Peyer's patch (tissue), 4 donors: ENCODE results near the gene ZNF555. TPM values are rescaled to one million over a fixed set of nuclear protein-coding genes. Genes with fewer than 3 reads are reported as not detected.

Source experiments
- DNase-seq, 3 donors: peaks; one replicate each; pipeline ENCODE4 v3.0.0-alpha.2; 2017 to 2019
- H3K27ac ChIP-seq, 4 donors: fragments of 200-600 bp; sonication (generic); one replicate each; pipeline ENCODE4 v1.5.1; 2016 to 2019
- H3K27me3 ChIP-seq, 2 donors: fragments of 200-600 bp; sonication (generic); one replicate each; pipeline ENCODE4 v1.5.1; 2019
- H3K36me3 ChIP-seq, 3 donors: fragments of 200-600 bp; sonication (generic); one replicate each; pipeline ENCODE4 v1.5.1; 2016 to 2019
- H3K4me1 ChIP-seq, 4 donors: fragments of 200-600 bp; sonication (generic); one replicate each; pipeline ENCODE4 v1.5.1; 2016 to 2019
- H3K4me3 ChIP-seq, 4 donors: fragments of 200-600 bp; sonication (generic); 1 replicate in 3 of 4; 2 replicates in 1 of 4; pipeline ENCODE4 v1.5.1; 2016 to 2019; ENCODE audit warnings: mild to moderate bottlenecking in 1 of 4
- H3K9me3 ChIP-seq, 4 donors: fragments of 200-600 bp; sonication (generic); one replicate each; pipeline ENCODE4 v1.5.1; 2016 to 2019; ENCODE audit warnings: mild to moderate bottlenecking in 1 of 4
- CTCF ChIP-seq, 6 experiments: fragments of 450-650 bp in 4 of 6; fragments of 200-600 bp in 2 of 6; sonication (generic) in 1 of 6; IDR thresholded peaks; one replicate each; pipeline ENCODE4 v1.5.1; 2017 to 2019; ENCODE audit warnings: antibody characterized with exemption in 6 of 6, mild to moderate bottlenecking in 3 of 6, moderate library complexity in 1 of 6
- POLR2A ChIP-seq, 2 donors: fragments of 450-650 bp; IDR thresholded peaks; one replicate each; pipeline ENCODE4 v1.5.1; 2017; ENCODE audit warnings: antibody characterized with exemption in 2 of 2, mild to moderate bottlenecking in 2 of 2, moderate library complexity in 2 of 2
- total RNA-seq, 4 donors: library from RNA; depleted of rRNA; stranded (reverse); fragments of >200 nt; gene quantifications; one replicate each; pipeline ENCODE4 v1.1.0, GENCODE V29; 2016

ZNF555 gene
- total RNA-seq, 4 donors from 2014 or later = 4.4 to 5.8 (median 4.4) TPM

GRCh38 chr19:2848616-2849015, 7.3 kb downstream of the ZNF555 start:
- TF ChIP-seq POLR2A (IDR thresholded peaks at IDR 0.05) = no peak
- no peak for TF ChIP-seq CTCF (IDR thresholded peaks at IDR 0.05)
- H3K27me3 ChIP-seq = no peaks in the 10 kb centered on the region
- no peaks in the 10 kb centered on the region for H3K4me1 ChIP-seq
- no peak for DNase-seq
- no peak overlapping the region for H3K4me3 ChIP-seq
- peaks cover 0 to 34% (median 8%) of the 10 kb centered on the region in 3 donors for H3K36me3 ChIP-seq
- H3K9me3 ChIP-seq = peaks cover 0 to 33% (median 10%) of the 10 kb centered on the region in 4 donors
- no peak overlapping the region for H3K27ac ChIP-seq

- no peak overlapping the region for H3K27ac ChIP-seq
- H3K36me3 ChIP-seq = peaks cover 0 to 47% (median 8%) of the 10 kb centered on the region in 3 donors
- no peak overlapping the region for H3K4me3 ChIP-seq
- H3K4me1 ChIP-seq = no peaks in the 10 kb centered on the region
- TF ChIP-seq CTCF (IDR thresholded peaks at IDR 0.05) (no peak), POLR2A (IDR thresholded peaks at IDR 0.05) (no peak)
- H3K27me3 ChIP-seq = no peaks in the 10 kb centered on the region
- H3K9me3 ChIP-seq = peaks cover 0 to 49% (median 10%) of the 10 kb centered on the region in 4 donors
- no peak for DNase-seq
These were observed 9.1 kb downstream of the ZNF555 start for GRCh38 chr19:2850256-2850925.

GRCh38 chr19:2852598-2852997, 11.3 kb downstream of the ZNF555 start:
- no peaks in the 10 kb centered on the region for H3K27me3 ChIP-seq
- no peak for TF ChIP-seq CTCF (IDR thresholded peaks at IDR 0.05)
- TF ChIP-seq POLR2A (IDR thresholded peaks at IDR 0.05) = no peak
- no peak for DNase-seq
- peaks cover 0 to 47% (median 8%) of the 10 kb centered on the region in 3 donors for H3K36me3 ChIP-seq
- peaks cover 0 to 57% (median 10%) of the 10 kb centered on the region in 4 donors for H3K9me3 ChIP-seq
- no peak overlapping the region for H3K27ac ChIP-seq
- H3K4me1 ChIP-seq = no peaks in the 10 kb centered on the region
- no peak overlapping the region for H3K4me3 ChIP-seq

GRCh38 chr19:2853015-2853606, 11.8 kb downstream of the ZNF555 start:
- Histone ChIP-seq H3K4me3 (no peak overlapping the region), H3K27ac (no peak overlapping the region), H3K4me1 (no peaks in the 10 kb centered on the region), H3K9me3 (peaks cover 0 to 63% (median 10%) of the 10 kb centered on the region in 4 donors), H3K36me3 (peaks cover 0 to 47% (median 8%) of the 10 kb centered on the region in 3 donors), H3K27me3 (no peaks in the 10 kb centered on the region)
- DNase-seq = no peak
- no peak for TF ChIP-seq CTCF (IDR thresholded peaks at IDR 0.05)
- no peak for TF ChIP-seq POLR2A (IDR thresholded peaks at IDR 0.05)

- Histone ChIP-seq H3K27ac (no peak overlapping the region), H3K4me1 (no peaks in the 10 kb centered on the region), H3K9me3 (peaks cover 0 to 70% (median 10%) of the 10 kb centered on the region in 4 donors), H3K4me3 (no peak overlapping the region), H3K36me3 (peaks cover 0 to 47% (median 8%) of the 10 kb centered on the region in 3 donors), H3K27me3 (no peaks in the 10 kb centered on the region)
- no peak for DNase-seq
- TF ChIP-seq CTCF (IDR thresholded peaks at IDR 0.05) = no peak
- no peak for TF ChIP-seq POLR2A (IDR thresholded peaks at IDR 0.05)
These were observed 13.6 kb downstream of the ZNF555 start for GRCh38 chr19:2854849-2855248.
